Left ventricle myocardium inferior (tissue), 1 donor: ENCODE results near the gene TTI1. TPM values are rescaled to one million over a fixed set of nuclear protein-coding genes. Genes with fewer than 3 reads are reported as not detected.
"Not testable (repeated sequence)": the region's sequence is repeated elsewhere in the genome, so short reads cannot be mapped to it uniquely, and the experiment has no call there.

Experiments
- DNase-seq: peaks from one replicate; pipeline ENCODE4 v3.0.0-alpha.2; 2020
- H3K27ac ChIP-seq: fragments of 200-600 bp; replicated peaks from 2 replicates; pipeline ENCODE4 v1.8.0; 2021
- H3K27me3 ChIP-seq: fragments of 200-600 bp; 2 replicates; pipeline ENCODE4 v1.8.0; 2021; ENCODE audit warnings: low read depth
- H3K36me3 ChIP-seq: fragments of 200-600 bp; 2 replicates; pipeline ENCODE4 v1.8.0; 2021
- H3K4me1 ChIP-seq: fragments of 200-600 bp; 2 replicates; pipeline ENCODE4 v1.8.0; 2021
- H3K4me3 ChIP-seq: fragments of 200-600 bp; 2 replicates; pipeline ENCODE4 v1.8.0; 2021; ENCODE audit warnings: mild to moderate bottlenecking, moderate library complexity
- H3K9me3 ChIP-seq: fragments of 200-600 bp; replicated peaks from 2 replicates; pipeline ENCODE4 v1.8.0; 2021
- intact Hi-C: fragments of 100-400 bp; cut with micrococcal nuclease; formaldehyde crosslinking; loops from one replicate; pipeline ENCODE4 v1.11.0; 2022
- total RNA-seq: library from RNA; stranded (reverse); fragmentation: NEBNext Ultra II Directional; extraction: Animal tissue kit (Norgen Biotek cat#: 25700); gene quantifications from one replicate; pipeline ENCODE4 v1.2.1, GENCODE V29; 2021
- TF ChIP-seq, protein P1 (sequence below): fragments of 200-600 bp; IDR thresholded peaks from 2 replicates; pipeline ENCODE4 v1.8.0; 2021; ENCODE audit warnings: antibody characterized with exemption, mild to moderate bottlenecking, borderline replicate concordance
- donor health status: DM: no; HTN: yes; CAD: no; lungs with severe emphysema.

TTI1 gene
- total RNA-seq, 1 donor from 2014 or later: 12.1 TPM

DNA sequence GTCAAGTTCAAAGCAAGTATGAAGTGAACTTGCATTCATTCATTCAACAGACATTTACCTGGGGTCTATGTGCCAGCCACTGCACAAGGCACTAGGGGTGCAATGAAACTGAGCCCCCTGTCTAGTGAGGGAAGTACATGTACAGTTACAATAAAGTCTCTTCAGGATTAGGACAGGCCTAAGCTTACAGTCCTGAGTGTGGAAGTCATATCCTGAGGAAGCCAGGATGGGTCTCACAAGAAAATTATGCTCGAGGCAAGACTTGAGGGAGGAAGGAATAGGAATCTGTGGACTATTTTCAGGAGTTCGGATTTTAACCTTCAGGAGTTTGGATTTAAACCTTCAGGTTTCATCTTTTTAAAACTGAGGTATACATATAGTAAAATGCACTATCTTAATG is 19.4 kb downstream of the TTI1 start:
- no peak for DNase-seq
- H3K36me3 ChIP-seq: peaks cover 65% of the 10 kb centered on the region
- intact Hi-C loops: no loop called here
- TF ChIP-seq, protein P1, sequence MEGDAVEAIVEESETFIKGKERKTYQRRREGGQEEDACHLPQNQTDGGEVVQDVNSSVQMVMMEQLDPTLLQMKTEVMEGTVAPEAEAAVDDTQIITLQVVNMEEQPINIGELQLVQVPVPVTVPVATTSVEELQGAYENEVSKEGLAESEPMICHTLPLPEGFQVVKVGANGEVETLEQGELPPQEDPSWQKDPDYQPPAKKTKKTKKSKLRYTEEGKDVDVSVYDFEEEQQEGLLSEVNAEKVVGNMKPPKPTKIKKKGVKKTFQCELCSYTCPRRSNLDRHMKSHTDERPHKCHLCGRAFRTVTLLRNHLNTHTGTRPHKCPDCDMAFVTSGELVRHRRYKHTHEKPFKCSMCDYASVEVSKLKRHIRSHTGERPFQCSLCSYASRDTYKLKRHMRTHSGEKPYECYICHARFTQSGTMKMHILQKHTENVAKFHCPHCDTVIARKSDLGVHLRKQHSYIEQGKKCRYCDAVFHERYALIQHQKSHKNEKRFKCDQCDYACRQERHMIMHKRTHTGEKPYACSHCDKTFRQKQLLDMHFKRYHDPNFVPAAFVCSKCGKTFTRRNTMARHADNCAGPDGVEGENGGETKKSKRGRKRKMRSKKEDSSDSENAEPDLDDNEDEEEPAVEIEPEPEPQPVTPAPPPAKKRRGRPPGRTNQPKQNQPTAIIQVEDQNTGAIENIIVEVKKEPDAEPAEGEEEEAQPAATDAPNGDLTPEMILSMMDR: no peak
- H3K4me1 ChIP-seq: peaks cover 24% of the 10 kb centered on the region
- no peaks in the 10 kb centered on the region for H3K27me3 ChIP-seq
- H3K4me3 ChIP-seq: no peak overlapping the region
- H3K27ac ChIP-seq: no peak overlapping the region
- H3K9me3 ChIP-seq: peaks cover 16% of the 10 kb centered on the region

DNA sequence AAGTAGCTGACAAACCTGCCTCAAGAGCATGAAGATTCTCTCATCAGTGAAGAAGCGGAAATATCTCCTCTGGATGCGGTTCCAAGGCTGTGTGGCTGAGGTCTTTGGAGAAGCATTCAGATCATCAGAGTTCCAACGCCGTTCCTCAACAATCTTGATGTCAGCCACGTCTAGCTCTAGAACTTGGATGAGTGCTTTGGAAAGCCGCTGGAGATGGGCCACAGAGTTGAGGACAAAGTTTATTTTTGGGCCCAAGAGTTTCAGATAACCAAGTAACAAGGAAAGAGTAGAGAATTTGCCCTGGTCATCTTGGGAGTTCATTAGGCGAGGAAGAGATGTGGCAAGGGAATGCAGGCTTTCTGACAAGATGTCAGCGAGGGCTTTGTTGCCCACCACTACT is 20.9 kb downstream of the TTI1 start:
- Histone ChIP-seq H3K9me3 (peaks cover under 1% of the 10 kb centered on the region), H3K27ac (no peak overlapping the region), H3K36me3 (peaks cover 49% of the 10 kb centered on the region), H3K4me3 (no peak overlapping the region), H3K27me3 (no peaks in the 10 kb centered on the region), H3K4me1 (peaks cover 24% of the 10 kb centered on the region)
- DNase-seq: no peak
- TF ChIP-seq, protein P1: no peak
- intact Hi-C loops: no loop called here

DNA sequence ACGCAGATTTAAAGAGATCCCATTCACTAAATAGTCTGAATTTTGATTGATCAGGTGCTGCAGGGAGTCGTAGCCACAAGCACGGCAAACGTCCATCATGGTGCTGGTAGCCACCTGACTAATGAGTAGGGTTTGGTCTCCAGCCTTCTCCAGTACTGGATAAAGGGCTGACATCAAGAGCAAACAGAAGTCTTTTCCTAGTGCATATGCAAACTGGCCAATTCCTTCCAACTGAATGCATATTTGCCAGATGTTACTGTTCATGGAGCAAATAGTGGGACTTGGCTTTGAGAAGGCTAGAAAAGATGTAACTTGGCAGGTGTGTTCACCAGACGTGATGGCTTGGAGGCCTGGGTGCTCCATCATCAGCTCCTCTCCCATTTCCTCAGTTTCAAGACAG is 21.6 kb downstream of the TTI1 start:
- TF ChIP-seq, protein P1: no peak
- Histone ChIP-seq H3K36me3 (peaks cover 43% of the 10 kb centered on the region), H3K27ac (no peak overlapping the region), H3K4me3 (no peak overlapping the region), H3K9me3 (no peaks in the 10 kb centered on the region), H3K4me1 (peaks cover 24% of the 10 kb centered on the region), H3K27me3 (no peaks in the 10 kb centered on the region)
- DNase-seq: no peak
- intact Hi-C loops: no loop called here

DNA sequence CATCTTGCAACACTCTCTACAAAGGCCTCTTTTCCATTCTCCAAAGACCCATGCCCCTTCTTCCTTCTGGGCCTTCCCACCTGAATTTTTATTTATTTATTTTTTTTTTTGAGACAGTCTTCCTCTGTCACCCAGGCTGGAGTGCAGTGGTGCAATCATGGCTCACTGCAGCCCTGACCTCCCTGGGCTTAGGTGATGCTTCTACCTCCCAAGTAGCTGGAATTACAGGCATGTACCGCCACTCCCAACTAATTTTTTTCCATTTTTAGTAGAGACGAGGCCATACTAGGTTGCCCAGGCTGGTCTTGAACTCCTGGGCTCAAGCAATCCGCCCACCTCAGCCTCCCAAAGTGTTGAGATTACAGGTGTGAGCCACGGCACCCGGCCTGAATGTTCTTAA is 23.8 kb downstream of the TTI1 start:
- H3K27me3 ChIP-seq, H3K27ac ChIP-seq, intact Hi-C loops, DNase-seq, H3K9me3 ChIP-seq, H3K4me3 ChIP-seq: not testable (repeated sequence)
- peaks cover 24% of the 10 kb centered on the region for H3K4me1 ChIP-seq
- peaks cover 39% of the 10 kb centered on the region for H3K36me3 ChIP-seq

DNA sequence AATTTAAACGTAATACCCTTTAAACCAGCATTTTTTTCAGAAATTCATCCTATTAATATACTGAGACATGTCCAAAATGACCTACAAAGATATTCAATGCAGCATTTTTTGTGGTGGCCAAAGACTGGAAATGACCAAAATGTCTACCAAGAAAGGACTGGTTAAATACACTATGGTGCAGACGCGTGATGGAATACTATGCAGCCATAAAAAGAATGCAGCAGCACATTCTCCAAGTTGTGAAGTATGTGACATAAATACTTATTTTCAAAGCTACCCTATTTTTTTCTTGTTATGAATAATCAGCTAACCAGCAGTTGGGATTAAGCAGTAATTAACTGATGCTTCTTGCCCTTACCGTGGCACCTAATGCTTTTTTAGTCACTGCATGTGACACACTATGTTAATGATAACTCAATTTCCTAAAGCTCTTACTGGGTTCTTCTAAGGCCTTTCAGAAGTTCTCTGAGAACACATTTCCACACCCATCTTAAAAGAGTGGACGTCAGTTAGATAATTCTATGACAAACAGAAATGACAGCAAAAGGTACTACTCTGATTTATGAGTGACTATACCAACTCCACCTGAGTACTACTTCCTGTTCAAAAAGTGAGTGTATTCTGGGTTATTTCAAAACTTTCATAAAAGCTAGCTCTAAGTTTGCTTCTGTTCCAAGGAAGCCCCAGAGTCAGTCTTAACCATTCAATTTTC is 24.9 kb downstream of the TTI1 start:
- Histone ChIP-seq H3K4me3 (no peak overlapping the region), H3K9me3 (no peaks in the 10 kb centered on the region), H3K4me1 (peaks cover 13% of the 10 kb centered on the region), H3K27ac (no peak overlapping the region), H3K36me3 (peaks cover 48% of the 10 kb centered on the region), H3K27me3 (no peaks in the 10 kb centered on the region)
- DNase-seq: no peak
- TF ChIP-seq, protein P1: no peak
- intact Hi-C loops: no loop called here

DNA sequence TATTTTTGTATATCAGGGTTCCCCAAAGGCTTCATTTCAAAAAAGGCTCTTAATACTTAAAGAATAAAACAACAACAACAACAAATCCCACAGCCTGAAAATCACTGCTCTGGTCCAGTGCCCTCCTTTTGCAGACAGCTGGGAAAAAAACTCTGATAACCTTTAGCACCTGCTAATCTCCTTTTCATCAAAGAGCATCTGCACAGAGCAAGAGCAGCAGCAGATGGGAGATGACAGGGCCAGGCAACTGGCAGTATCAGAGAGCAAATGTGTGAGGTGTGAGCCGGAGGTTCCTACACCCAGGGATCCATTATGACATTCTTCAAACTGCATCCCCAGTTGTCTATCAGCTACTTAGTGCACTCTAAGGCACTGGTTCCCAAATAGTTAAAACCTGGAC is 25.7 kb downstream of the TTI1 start:
- no peak overlapping the region for H3K4me3 ChIP-seq
- intact Hi-C loops: no loop called here
- peaks cover 48% of the 10 kb centered on the region for H3K36me3 ChIP-seq
- H3K9me3 ChIP-seq: no peaks in the 10 kb centered on the region
- peaks cover 5% of the 10 kb centered on the region for H3K4me1 ChIP-seq
- no peak overlapping the region for H3K27ac ChIP-seq
- H3K27me3 ChIP-seq: no peaks in the 10 kb centered on the region
- TF ChIP-seq, protein P1: no peak
- DNase-seq: no peak
